Ishikawa (cell line): ENCODE measurements around the gene CA12.

ENCODE experiments used
- CEBPB ChIP-seq: IDR thresholded peaks from 2 replicates; pipeline ENCODE4 v1.6.1; 2012
- CREB1 ChIP-seq: IDR thresholded peaks from 2 replicates; pipeline ENCODE4 v1.6.1; 2012; ENCODE audit warnings: low read depth
- EP300 ChIP-seq: IDR thresholded peaks from 2 replicates; pipeline ENCODE4 v1.6.1; 2012; ENCODE audit warnings: borderline replicate concordance
- RAD21 ChIP-seq: IDR thresholded peaks from 2 replicates; pipeline ENCODE4 v1.6.1; 2012; ENCODE audit warnings: low read depth
- TAF1 ChIP-seq: IDR thresholded peaks from 2 replicates; pipeline ENCODE4 v1.6.1; 2012; ENCODE audit warnings: low read depth, mild to moderate bottlenecking
- TEAD4 ChIP-seq: IDR thresholded peaks from 2 replicates; pipeline ENCODE4 v1.6.1; 2012
- YY1 ChIP-seq: IDR thresholded peaks from 2 replicates; pipeline ENCODE4 v1.6.1; 2012; ENCODE audit warnings: low read depth
- ZBTB7A ChIP-seq: IDR thresholded peaks from 2 replicates; pipeline ENCODE4 v1.6.1; 2012; ENCODE audit warnings: low read depth
- TF ChIP-seq, protein P1 (sequence below): IDR thresholded peaks from 2 replicates; pipeline ENCODE4 v1.6.1; 2012
- TF ChIP-seq, protein P2 (sequence below): IDR thresholded peaks from 2 replicates; pipeline ENCODE4 v1.6.1; 2012

DNA sequence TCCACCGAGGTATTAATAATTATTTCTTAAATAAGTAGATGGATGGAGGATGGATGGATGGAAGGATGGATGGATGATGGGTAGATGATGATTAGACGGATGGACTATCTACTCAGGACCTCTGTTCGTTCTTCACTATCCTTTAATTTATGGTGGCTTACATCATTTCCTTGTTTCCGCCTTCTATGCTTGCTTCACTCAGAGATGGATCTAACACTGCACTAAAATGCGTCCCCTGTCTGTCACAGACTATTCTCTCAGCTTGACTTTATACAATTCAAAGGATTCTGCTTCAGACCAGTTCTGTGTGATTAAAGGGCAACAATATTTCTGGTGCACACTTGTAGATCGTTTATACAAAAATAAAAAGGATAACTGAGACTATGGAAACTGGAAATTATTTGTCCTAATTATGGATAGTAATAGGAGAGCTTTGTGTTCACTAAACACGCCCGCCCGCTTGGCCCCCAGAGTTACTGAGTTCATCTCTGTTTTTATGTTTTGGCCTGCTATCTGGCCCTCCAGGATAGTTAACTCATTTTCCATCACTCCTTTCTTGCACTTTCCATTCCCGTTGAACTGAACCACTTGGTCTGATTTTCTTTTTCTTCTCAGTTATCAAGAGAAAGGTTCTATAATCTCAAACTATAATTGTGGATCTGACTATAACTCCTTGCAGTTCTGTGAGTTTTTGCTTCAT lies 41.4 kb upstream of the CA12 start:
- TF ChIP-seq, protein P1, sequence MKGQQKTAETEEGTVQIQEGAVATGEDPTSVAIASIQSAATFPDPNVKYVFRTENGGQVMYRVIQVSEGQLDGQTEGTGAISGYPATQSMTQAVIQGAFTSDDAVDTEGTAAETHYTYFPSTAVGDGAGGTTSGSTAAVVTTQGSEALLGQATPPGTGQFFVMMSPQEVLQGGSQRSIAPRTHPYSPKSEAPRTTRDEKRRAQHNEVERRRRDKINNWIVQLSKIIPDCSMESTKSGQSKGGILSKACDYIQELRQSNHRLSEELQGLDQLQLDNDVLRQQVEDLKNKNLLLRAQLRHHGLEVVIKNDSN, result no peak
- TF ChIP-seq TEAD4 (no peak), ZBTB7A (no peak), CEBPB (no peak), RAD21 (no peak), EP300 (no peak), YY1 (no peak), CREB1 (no peak), TAF1 (no peak)
- TF ChIP-seq, protein P2, sequence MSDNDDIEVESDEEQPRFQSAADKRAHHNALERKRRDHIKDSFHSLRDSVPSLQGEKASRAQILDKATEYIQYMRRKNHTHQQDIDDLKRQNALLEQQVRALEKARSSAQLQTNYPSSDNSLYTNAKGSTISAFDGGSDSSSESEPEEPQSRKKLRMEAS, result no peak
